Fibroblast of villous mesenchyme (primary cell): Measurements from ENCODE around the gene ST3GAL5. TPM values are rescaled to one million over a fixed set of nuclear protein-coding genes. Genes with fewer than 3 reads are reported as not detected.
"Not testable (repeated sequence)": the region's sequence is repeated elsewhere in the genome, so short reads cannot be mapped to it uniquely, and the experiment has no call there.

ENCODE experiments used
- DNase-seq: peaks from one replicate; pipeline ENCODE4 v3.0.0-alpha.2; 2010; ENCODE audit warnings: low read depth
- H3K4me3 ChIP-seq: 2 replicates; pipeline ENCODE4 v1.5.1; 2011; ENCODE audit warnings: low read depth, mild to moderate bottlenecking, low read length
- CTCF ChIP-seq: IDR thresholded peaks from 2 replicates; pipeline ENCODE4 v1.5.1; 2012; ENCODE audit warnings: low read depth, mild to moderate bottlenecking, low read length; ENCODE audit not compliant: insufficient read depth
- total RNA-seq: library from RNA; depleted of rRNA; stranded (reverse); fragments of >200 nt; gene quantifications from 2 replicates; pipeline ENCODE4 v1.2.3, GENCODE V29; 2012

Gene ST3GAL5
- total RNA-seq, 1 donor = 27.6 TPM

- peak; percentile 96 for DNase-seq
- TF ChIP-seq CTCF = no peak
- no peak overlapping the region for H3K4me3 ChIP-seq
Observed at GRCh38 chr2:85933753-85934594, 45.2 kb upstream of the ST3GAL5 start.

GRCh38 chr2:85931151-85931550, 42.4 kb upstream of the ST3GAL5 start:
- not testable (repeated sequence) for H3K4me3 ChIP-seq, DNase-seq

GRCh38 chr2:85930129-85931124, 41.6 kb upstream of the ST3GAL5 start:
- DNase-seq = no peak
- no peak overlapping the region for H3K4me3 ChIP-seq
- no peak for TF ChIP-seq CTCF

GRCh38 chr2:85929096-85930050, 40.6 kb upstream of the ST3GAL5 start:
- TF ChIP-seq CTCF = no peak
- DNase-seq = no peak
- no peak overlapping the region for H3K4me3 ChIP-seq

GRCh38 chr2:85926931-85927661, 38.3 kb upstream of the ST3GAL5 start:
- no peak overlapping the region for H3K4me3 ChIP-seq
- DNase-seq = peak; percentile 81
- TF ChIP-seq CTCF = no peak

GRCh38 chr2:85926526-85926925, 37.7 kb upstream of the ST3GAL5 start:
- no peak for TF ChIP-seq CTCF
- no peak for DNase-seq
- no peak overlapping the region for H3K4me3 ChIP-seq
